Endothelial cell (in vitro differentiated cells): Measurements from ENCODE around the gene UTP15. TPM values are rescaled to one million over a fixed set of nuclear protein-coding genes. Genes with fewer than 3 reads are reported as not detected.

Source experiments
- DNase-seq: peaks from one replicate; pipeline ENCODE4 v3.0.0; 2021; ENCODE audit warnings: low spot score
- H3K27ac Mint-ChIP-seq: one replicate; pipeline ENCODE4 v1.8.0; 2021; ENCODE audit warnings: mixed read lengths, inconsistent platforms; ENCODE audit not compliant: unreplicated experiment
- H3K27me3 Mint-ChIP-seq: one replicate; pipeline ENCODE4 v1.8.0; 2021; ENCODE audit warnings: mild to moderate bottlenecking, moderate library complexity, mixed read lengths, inconsistent platforms; ENCODE audit not compliant: unreplicated experiment
- H3K36me3 Mint-ChIP-seq: one replicate; pipeline ENCODE4 v1.8.0; 2021; ENCODE audit warnings: mild to moderate bottlenecking, low read depth, mixed read lengths, inconsistent platforms; ENCODE audit not compliant: unreplicated experiment
- H3K4me1 Mint-ChIP-seq: one replicate; pipeline ENCODE4 v1.8.0; 2021; ENCODE audit warnings: mild to moderate bottlenecking, mixed read lengths, inconsistent platforms; ENCODE audit not compliant: unreplicated experiment
- H3K4me3 Mint-ChIP-seq: one replicate; pipeline ENCODE4 v1.8.0; 2021; ENCODE audit warnings: mild to moderate bottlenecking, mixed read lengths, inconsistent platforms; ENCODE audit not compliant: unreplicated experiment
- H3K9me3 Mint-ChIP-seq: one replicate; pipeline ENCODE4 v1.8.0; 2021; ENCODE audit warnings: mixed read lengths, inconsistent platforms; ENCODE audit not compliant: unreplicated experiment
- CTCF ChIP-seq: fragments of 200-600 bp; sonication (generic); IDR thresholded peaks from one replicate; pipeline ENCODE4 v1.5.0; 2021; ENCODE audit warnings: antibody characterized with exemption; ENCODE audit not compliant: unreplicated experiment
- total RNA-seq: library from RNA; stranded (reverse); fragmentation: NEBNext Ultra II Directional; extraction: Animal tissue kit (Norgen Biotek cat#: 25700); gene quantifications from one replicate; pipeline ENCODE4 v1.2.1, GENCODE V29; 2021; ENCODE audit not compliant: unreplicated experiment

UTP15 gene
- total RNA-seq, 1 donor from 2014 or later, result 17.2 TPM

- no peak for TF ChIP-seq CTCF
- Mint-ChIP-seq H3K4me3 (no peak overlapping the region), H3K4me1 (peaks cover 5% of the 10 kb centered on the region), H3K9me3 (no peaks in the 10 kb centered on the region), H3K27ac (no peak overlapping the region), H3K36me3 (no peaks in the 10 kb centered on the region), H3K27me3 (no peaks in the 10 kb centered on the region)
- no peak for DNase-seq
Observed at GRCh38 chr5:73615085-73615484, 49.5 kb downstream of the UTP15 start.

GRCh38 chr5:73615947-73616346 is 50.4 kb downstream of the UTP15 start:
- Mint-ChIP-seq H3K27me3 (no peaks in the 10 kb centered on the region), H3K9me3 (no peaks in the 10 kb centered on the region), H3K27ac (no peak overlapping the region), H3K4me3 (no peak overlapping the region), H3K36me3 (no peaks in the 10 kb centered on the region), H3K4me1 (peaks cover 5% of the 10 kb centered on the region)
- no peak for TF ChIP-seq CTCF
- DNase-seq, result no peak

- Mint-ChIP-seq H3K27me3 (no peaks in the 10 kb centered on the region), H3K9me3 (no peaks in the 10 kb centered on the region), H3K4me1 (peaks cover 5% of the 10 kb centered on the region), H3K4me3 (no peak overlapping the region), H3K36me3 (no peaks in the 10 kb centered on the region), H3K27ac (no peak overlapping the region)
- no peak for DNase-seq
- no peak for TF ChIP-seq CTCF
Observed at GRCh38 chr5:73617510-73618279, 52.2 kb downstream of the UTP15 start.

GRCh38 chr5:73619606-73620333 is 54.2 kb downstream of the UTP15 start:
- no peak for TF ChIP-seq CTCF
- Mint-ChIP-seq H3K4me3 (no peak overlapping the region), H3K27me3 (no peaks in the 10 kb centered on the region), H3K27ac (no peak overlapping the region), H3K36me3 (no peaks in the 10 kb centered on the region), H3K9me3 (no peaks in the 10 kb centered on the region), H3K4me1 (peaks cover 5% of the 10 kb centered on the region)
- DNase-seq, result no peak

GRCh38 chr5:73620334-73620687 is 54.8 kb downstream of the UTP15 start:
- no peak for DNase-seq
- TF ChIP-seq CTCF, result no peak
- Mint-ChIP-seq H3K27ac (no peak overlapping the region), H3K27me3 (peaks cover 1% of the 10 kb centered on the region), H3K4me1 (peaks cover 5% of the 10 kb centered on the region), H3K9me3 (no peaks in the 10 kb centered on the region), H3K36me3 (no peaks in the 10 kb centered on the region), H3K4me3 (no peak overlapping the region)
